A673 (cell line): ENCODE measurements around the gene SEPHS2. TPM values are rescaled to one million over a fixed set of nuclear protein-coding genes. Genes with fewer than 3 reads are reported as not detected.

ENCODE experiments used
- BruUV-seq: library from RNA; stranded (reverse); fragments of 400-500 nt; replicated peaks from 2 replicates; lab custom pipeline; 2021; lab: Mats Ljungman, UMichigan
- CTCF ChIA-PET: fragments of 300-600 bp; sonication (Branson Sonifier 250); formaldehyde crosslinking; loops from one replicate; lab custom pipeline; 2022; ENCODE audit warnings: antibody characterized with exemption; lab: Charles Lee
- POLR2A ChIA-PET: fragments of 300-600 bp; sonication (Branson Sonifier 250); formaldehyde crosslinking; loops from one replicate; lab custom pipeline; 2022; ENCODE audit warnings: antibody characterized with exemption; ENCODE audit not compliant: low non-redundant PET; lab: Charles Lee
- DNase-seq: peaks from one replicate; pipeline ENCODE4 v3.0.0-alpha.2; 2015; ENCODE audit warnings: low spot score
- H3K27ac ChIP-seq: fragments of 200-600 bp; sonication (generic); 2 replicates; pipeline ENCODE4 v1.5.1; 2016; ENCODE audit warnings: mixed run types, low read depth, mild to moderate bottlenecking, mixed read lengths, antibody characterized with exemption, low read length; ENCODE audit not compliant: poor library complexity, severe bottlenecking
- H3K27me3 ChIP-seq: fragments of 200-600 bp; sonication (generic); replicated peaks from 2 replicates; pipeline ENCODE4 v1.6.1; 2017; ENCODE audit warnings: mixed run types, low read depth, mild to moderate bottlenecking, mixed read lengths, antibody characterized with exemption, low read length; ENCODE audit not compliant: insufficient read depth, poor library complexity
- H3K36me3 ChIP-seq: fragments of 200-600 bp; sonication (generic); 2 replicates; pipeline ENCODE4 v1.6.1; 2016; ENCODE audit warnings: mixed run types, mild to moderate bottlenecking, mixed read lengths, antibody characterized with exemption, low read length; ENCODE audit not compliant: insufficient read depth, poor library complexity, severe bottlenecking
- H3K4me1 ChIP-seq: fragments of 200-600 bp; sonication (generic); 2 replicates; pipeline ENCODE4 v1.6.1; 2017; ENCODE audit warnings: mixed run types, mild to moderate bottlenecking, mixed read lengths, antibody characterized with exemption, low read length; ENCODE audit not compliant: insufficient read depth, poor library complexity, severe bottlenecking
- H3K4me3 ChIP-seq: fragments of 200-600 bp; sonication (generic); 2 replicates; pipeline ENCODE4 v1.5.1; 2016; ENCODE audit warnings: low read depth, mixed run types, mild to moderate bottlenecking, mixed read lengths, low read length; ENCODE audit not compliant: poor library complexity, severe bottlenecking
- H3K9me3 ChIP-seq: fragments of 200-600 bp; sonication (generic); 2 replicates; pipeline ENCODE4 v1.6.1; 2016; ENCODE audit warnings: mixed run types, low read depth, mild to moderate bottlenecking, mixed read lengths, antibody characterized with exemption, low read length; ENCODE audit not compliant: poor library complexity, severe bottlenecking
- CTCF ChIP-seq: fragments of 300-800, 200-600 bp; sonication (generic); conservative IDR thresholded peaks from 2 replicates; pipeline ENCODE4 v1.5.1; 2017; ENCODE audit warnings: low read depth, mild to moderate bottlenecking, antibody characterized with exemption, low read length, moderate library complexity, mixed read lengths
- EZH2 ChIP-seq: fragments of 200-600 bp; sonication (generic); IDR thresholded peaks from 2 replicates; pipeline ENCODE4 v1.6.1; 2017; ENCODE audit warnings: borderline replicate concordance, low read depth, mild to moderate bottlenecking, mixed read lengths, antibody characterized with exemption, low read length; ENCODE audit not compliant: poor library complexity, severe bottlenecking
- intact Hi-C: fragments of 100-400 bp; cut with micrococcal nuclease; formaldehyde crosslinking; loops from one replicate; pipeline ENCODE4 v1.10.0; 2022; ENCODE audit not compliant: unreplicated experiment
- total RNA-seq: library from RNA; stranded (reverse); gene quantifications from 2 replicates; pipeline ENCODE4 v1.2.3, GENCODE V29; 2021

Gene SEPHS2
- total RNA-seq, 1 experiment from 2014 or later, result 54.2 TPM

DNA sequence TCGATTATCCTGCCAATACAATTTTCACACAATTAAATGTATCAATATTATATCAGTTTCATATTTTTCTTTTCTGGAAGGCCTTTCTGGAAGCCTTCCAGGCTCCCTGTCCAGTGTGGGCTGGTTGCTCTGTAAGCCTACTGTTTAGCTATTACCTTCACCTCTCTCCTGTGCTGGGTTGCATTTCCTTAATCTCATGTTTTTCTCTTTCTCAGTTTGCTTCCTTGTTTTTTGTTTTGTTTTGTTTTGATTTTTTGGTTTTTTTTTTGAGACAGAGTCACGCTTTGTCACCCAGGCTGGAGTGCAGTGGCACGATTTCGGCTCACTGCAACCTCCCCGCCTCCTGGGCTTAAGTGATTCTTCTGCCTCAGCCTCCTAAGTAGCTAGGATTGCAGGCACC is 6.8 kb downstream of the SEPHS2 start:
- ChIA-PET POLR2A (no interaction called here), CTCF (no interaction called here)
- Histone ChIP-seq H3K9me3 (no peaks in the 10 kb centered on the region), H3K36me3 (peaks cover 7% of the 10 kb centered on the region), H3K27me3 (no peaks in the 10 kb centered on the region), H3K27ac (no peak overlapping the region), H3K4me1 (no peaks in the 10 kb centered on the region), H3K4me3 (no peak overlapping the region)
- intact Hi-C loops, result no loop called here
- TF ChIP-seq CTCF (no peak), EZH2 (no peak)
- no TSS peak for BruUV-seq
- DNase-seq, result no peak

GRCh38 chr16:30437511-30438046 is 8.1 kb downstream of the SEPHS2 start:
- BruUV-seq, result no TSS peak
- intact Hi-C loops, result no loop called here

DNA sequence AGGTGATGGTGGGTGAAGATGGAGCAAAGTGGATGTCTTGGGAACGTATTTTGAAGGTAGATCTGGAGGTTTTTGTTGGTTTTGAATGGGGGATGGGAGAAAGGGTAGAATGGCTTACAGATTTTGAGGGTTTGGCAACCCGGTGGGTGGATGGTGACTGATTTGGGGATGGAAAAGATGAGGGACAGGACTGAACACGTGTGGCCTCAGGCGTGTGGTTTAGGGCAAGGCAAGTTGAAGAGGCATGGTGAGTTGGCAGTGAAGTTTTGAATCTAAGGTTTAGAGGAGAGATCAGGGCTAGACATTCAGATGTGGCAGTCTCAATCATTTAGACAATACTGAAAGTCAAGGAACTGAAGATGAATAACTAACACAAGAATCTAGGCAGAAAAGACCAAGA is 10.8 kb downstream of the SEPHS2 start:
- no peak for DNase-seq
- intact Hi-C loops, result no loop called here
- no TSS peak for BruUV-seq
- peaks cover 6% of the 10 kb centered on the region for H3K4me1 ChIP-seq
- H3K27ac ChIP-seq, result no peak overlapping the region
- ChIA-PET CTCF (no interaction called here), POLR2A (interaction anchor here (0.7 kb wide), 1 partner anchor 8 kb away, joined by 27 read pairs; no protein-coding TSS in a partner anchor)
- no peaks in the 10 kb centered on the region for H3K27me3 ChIP-seq
- no peaks in the 10 kb centered on the region for H3K9me3 ChIP-seq
- H3K36me3 ChIP-seq, result no peaks in the 10 kb centered on the region
- H3K4me3 ChIP-seq, result no peak overlapping the region
- TF ChIP-seq EZH2 (no peak), CTCF (no peak)

More at GRCh38 chr16:30437511-30438046, 8.1 kb downstream of the SEPHS2 start:
- Histone ChIP-seq H3K4me1 (no peaks in the 10 kb centered on the region), H3K27me3 (no peaks in the 10 kb centered on the region), H3K36me3 (no peaks in the 10 kb centered on the region), H3K4me3 (no peak overlapping the region), H3K9me3 (no peaks in the 10 kb centered on the region), H3K27ac (no peak overlapping the region)
- TF ChIP-seq EZH2, result no peak
- no peak for TF ChIP-seq CTCF
- POLR2A ChIA-PET, result no interaction called here
- DNase-seq, result no peak
- CTCF ChIA-PET, result no interaction called here
